SK-N-SH (cell line): Measurements from ENCODE around the gene NEU2. TPM values are rescaled to one million over a fixed set of nuclear protein-coding genes. Genes with fewer than 3 reads are reported as not detected.

Experiments
- CTCF ChIA-PET: fragments of 300-600, 350-600 bp; formaldehyde crosslinking; extraction: SDS; loops from one replicate; lab custom pipeline; 2021; lab: Yijun Ruan, JAX
- POLR2A ChIA-PET: fragments of 350-600 bp; sonication (Branson Sonifier 250); formaldehyde crosslinking; extraction: SDS; loops from one replicate; lab custom pipeline; 2020; ENCODE audit warnings: antibody characterized with exemption, inconsistent platforms; lab: Yijun Ruan, JAX
- DNase-seq: peaks from one replicate; pipeline ENCODE4 v3.0.0; 2012
- H2AFZ ChIP-seq: fragments of 200-600 bp; sonication (generic); 2 replicates; pipeline ENCODE4 v1.8.1; 2016; ENCODE audit warnings: antibody characterized with exemption, mild to moderate bottlenecking, low read depth
- H3F3A ChIP-seq: fragments of 200-600 bp; sonication (generic); replicated peaks from 2 replicates; pipeline ENCODE3; 2016; ENCODE audit warnings: antibody characterized with exemption, mild to moderate bottlenecking; ENCODE audit not compliant: insufficient read depth
- H3K27ac ChIP-seq, 2 experiments: fragments of 200-500 bp in 1 of 2; fragments of 200-600 bp in 1 of 2; sonication (Bioruptor generic) in 1 of 2; sonication (generic), shearing (Covaris generic) in 1 of 2; 2 replicates each; pipeline versions ENCODE4 v1.5.1 to v1.6.1; 2014 to 2016; ENCODE audit warnings: low read depth in 2 of 2, inconsistent platforms in 1 of 2, low read length in 1 of 2, mild to moderate bottlenecking in 1 of 2, mixed read lengths in 1 of 2
- H3K27me3 ChIP-seq: fragments of 200-600 bp; sonication (generic), shearing (Covaris generic); 2 replicates; pipeline ENCODE4 v1.6.1; 2016; ENCODE audit warnings: mixed run types; ENCODE audit not compliant: insufficient read depth
- H3K36me3 ChIP-seq, 2 experiments: fragments of 200-500 bp in 1 of 2; fragments of 200-600 bp in 1 of 2; sonication (Bioruptor generic) in 1 of 2; sonication (generic) in 1 of 2; replicated peaks in 1 of 2; 2 replicates each; pipeline versions ENCODE3 to v1.5.1; 2014 to 2016; ENCODE audit warnings: low read length in 1 of 2, mild to moderate bottlenecking in 1 of 2; ENCODE audit not compliant: insufficient read depth in 2 of 2, control insufficient read depth in 1 of 2
- H3K4me1 ChIP-seq, 2 experiments: fragments of 200-500 bp in 1 of 2; fragments of 200-600 bp in 1 of 2; sonication (Bioruptor generic) in 1 of 2; sonication (generic), shearing (Covaris generic) in 1 of 2; 2 replicates each; pipeline versions ENCODE4 v1.5.1 to v1.6.1; 2014 to 2016; ENCODE audit warnings: low read depth in 1 of 2, low read length in 1 of 2, mixed run types in 1 of 2; ENCODE audit not compliant: insufficient read depth in 2 of 2, control insufficient read depth in 1 of 2
- H3K4me2 ChIP-seq: fragments of 200-600 bp; sonication (generic), shearing (Covaris generic); 2 replicates; pipeline ENCODE4 v1.6.1; 2017; ENCODE audit warnings: mixed run types
- H3K4me3 ChIP-seq, 2 experiments: fragments of 200-500 bp in 1 of 2; fragments of 200-600 bp in 1 of 2; sonication (Bioruptor generic) in 1 of 2; sonication (generic), shearing (Covaris generic) in 1 of 2; 2 replicates each; pipeline versions ENCODE4 v1.5.1 to v1.8.1; 2014 to 2016; ENCODE audit warnings: low read depth in 2 of 2, inconsistent platforms in 1 of 2, low read length in 1 of 2, mild to moderate bottlenecking in 1 of 2, mixed read lengths in 1 of 2, moderate library complexity in 1 of 2
- H3K79me2 ChIP-seq: fragments of 200-600 bp; sonication (generic); 2 replicates; pipeline ENCODE4 v1.8.1; 2017; ENCODE audit warnings: mild to moderate bottlenecking; ENCODE audit not compliant: insufficient read depth
- H3K9ac ChIP-seq: fragments of 200-600 bp; sonication (generic); 2 replicates; pipeline ENCODE4 v1.6.1; 2017; ENCODE audit warnings: mixed run types
- H3K9me2 ChIP-seq: fragments of 200-600 bp; sonication (generic); 2 replicates; pipeline ENCODE4 v1.6.1; 2017; ENCODE audit warnings: mixed run types
- H3K9me3 ChIP-seq: fragments of 200-600 bp; sonication (generic); 2 replicates; pipeline ENCODE4 v1.6.1; 2017; ENCODE audit warnings: mixed run types, mild to moderate bottlenecking, moderate library complexity
- H4K20me1 ChIP-seq: fragments of 200-600 bp; sonication (generic); 2 replicates; pipeline ENCODE4 v1.6.1; 2017; ENCODE audit warnings: mild to moderate bottlenecking, mixed run types; ENCODE audit not compliant: insufficient read depth
- CHD2 ChIP-seq: fragments of 150-350 bp; IDR thresholded peaks from 2 replicates; pipeline ENCODE4 v1.6.1; 2018; ENCODE audit warnings: low read length; ENCODE audit not compliant: partially characterized antibody
- EZH2phosphoT487 ChIP-seq: fragments of 200-600 bp; sonication (generic); IDR thresholded peaks from 2 replicates; pipeline ENCODE4 v1.6.1; 2017; ENCODE audit warnings: low read depth, mixed run types, mild to moderate bottlenecking, antibody characterized with exemption, moderate library complexity, borderline replicate concordance
- FOSL2 ChIP-seq: IDR thresholded peaks from 2 replicates; pipeline ENCODE4 v1.4.0; 2012; ENCODE audit warnings: low read depth, mild to moderate bottlenecking, moderate library complexity, borderline replicate concordance
- FOXJ3 ChIP-seq: sonication (generic); formaldehyde crosslinking; IDR thresholded peaks from 2 replicates; pipeline ENCODE4 v1.5.1; 2020; ENCODE audit warnings: mild to moderate bottlenecking, missing genetic modification reagents
- FOXM1 ChIP-seq: IDR thresholded peaks from 2 replicates; pipeline ENCODE4 v1.4.0; 2012; ENCODE audit warnings: low read depth, mild to moderate bottlenecking
- GABPA ChIP-seq: IDR thresholded peaks from 2 replicates; pipeline ENCODE4 v1.4.0; 2012; ENCODE audit warnings: low read depth, mild to moderate bottlenecking
- GATA2 ChIP-seq: sonication (generic); formaldehyde crosslinking; IDR thresholded peaks from 2 replicates; pipeline ENCODE4 v1.5.0; 2020; ENCODE audit warnings: mild to moderate bottlenecking, missing genetic modification reagents
- JUND ChIP-seq: IDR thresholded peaks from 2 replicates; pipeline ENCODE4 v1.4.0; 2012
- MEF2A ChIP-seq: IDR thresholded peaks from 2 replicates; pipeline ENCODE4 v1.4.0; 2012; ENCODE audit warnings: low read depth, borderline replicate concordance
- MXI1 ChIP-seq: IDR thresholded peaks from 2 replicates; pipeline ENCODE4 v1.6.1; 2012; ENCODE audit warnings: mild to moderate bottlenecking, low read depth, low read length, improper control_type of control experiment
- NRF1 ChIP-seq: IDR thresholded peaks from 2 replicates; pipeline ENCODE4 v1.6.1; 2012; ENCODE audit warnings: low read depth, mild to moderate bottlenecking, low read length
- POLR2AphosphoS5 ChIP-seq: IDR thresholded peaks from 2 replicates; pipeline ENCODE4 v1.6.1; 2012; ENCODE audit warnings: low read depth, low read length
- RAD21 ChIP-seq: IDR thresholded peaks from 2 replicates; pipeline ENCODE4 v1.6.1; 2012; ENCODE audit warnings: mild to moderate bottlenecking, low read length
- RCOR1 ChIP-seq: fragments of 150-350 bp; IDR thresholded peaks from 2 replicates; pipeline ENCODE4 v1.6.1; 2017; ENCODE audit warnings: antibody characterized with exemption, low read length
- REST ChIP-seq: IDR thresholded peaks from 2 replicates; pipeline ENCODE4 v1.6.1; 2012; ENCODE audit warnings: mild to moderate bottlenecking, low read depth, low read length, moderate library complexity
- SIN3A ChIP-seq: IDR thresholded peaks from 2 replicates; pipeline ENCODE4 v1.6.1; 2012; ENCODE audit warnings: low read depth, mild to moderate bottlenecking, low read length, moderate library complexity, borderline replicate concordance
- SMC3 ChIP-seq: IDR thresholded peaks from 2 replicates; pipeline ENCODE4 v1.6.1; 2012; ENCODE audit warnings: low read depth, low read length, improper control_type of control experiment
- TCF12 ChIP-seq: IDR thresholded peaks from 2 replicates; pipeline ENCODE4 v1.4.0; 2012
- TEAD4 ChIP-seq: IDR thresholded peaks from 2 replicates; pipeline ENCODE4 v1.4.0; 2012; ENCODE audit warnings: mild to moderate bottlenecking, borderline replicate concordance; ENCODE audit not compliant: insufficient read depth
- WGBS: methylation state at CpG from one replicate; pipeline ENCODE4 v1.1.6; 2017; ENCODE audit warnings: low lambda C conversion rate; 5-methylcytosine and 5-hydroxymethylcytosine counted together
- polyA plus RNA-seq, 3 experiments: library from polyadenylated mRNA; depleted of rRNA; stranded (reverse); fragments of >200 nt; gene quantifications; 2 replicates each; pipeline ENCODE4 v1.2.3, GENCODE V29; 2012
- TF ChIP-seq, protein P1 (sequence below): IDR thresholded peaks from 2 replicates; pipeline ENCODE4 v1.4.0; 2012; ENCODE audit warnings: low read depth

Gene NEU2
- polyA plus RNA-seq, 1 of the 3 experiments (the other 2 are of a cell fraction): not detected

DNA sequence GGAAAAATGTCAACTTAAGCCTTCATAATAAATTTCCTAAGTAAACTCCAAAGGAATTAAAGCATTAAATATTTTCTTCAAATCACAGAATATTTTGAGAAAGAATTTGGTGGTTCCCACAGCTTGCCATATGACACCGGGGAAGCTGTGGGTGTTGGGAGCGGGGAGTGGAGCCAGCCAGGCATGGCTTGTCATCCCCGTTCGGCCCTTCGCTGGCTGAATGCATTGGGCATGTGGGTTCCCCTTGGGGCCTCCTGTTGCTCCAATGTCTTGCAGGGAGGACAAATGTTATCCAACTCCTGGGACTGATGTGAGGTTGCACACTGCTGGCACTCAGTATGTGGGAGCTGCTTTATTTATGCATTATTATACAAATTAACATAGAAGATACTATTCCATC is 38.0 kb upstream of the NEU2 start:
- no peaks in the 10 kb centered on the region for H3K36me3 ChIP-seq
- CTCF ChIA-PET: interaction anchor here (1.1 kb wide), 1 partner anchor 59 kb away, joined by 4 read pairs; no protein-coding TSS in a partner anchor
- H3F3A ChIP-seq: no peaks in the 10 kb centered on the region
- no peaks in the 10 kb centered on the region for H3K9me2 ChIP-seq
- POLR2A ChIA-PET: no interaction called here
- no peak overlapping the region for H3K4me2 ChIP-seq
- H3K4me3 ChIP-seq: no peak overlapping the region
- H2AFZ ChIP-seq: no peak overlapping the region
- no peaks in the 10 kb centered on the region for H4K20me1 ChIP-seq
- TF ChIP-seq RCOR1 (no peak), EZH2phosphoT487 (no peak), FOXJ3 (CRISPR knock-in tag) (no peak), GABPA (no peak), MXI1 (no peak), CHD2 (no peak), TCF12 (no peak), REST (no peak), JUND (no peak), SMC3 (no peak), SIN3A (no peak), NRF1 (no peak), TEAD4 (no peak), FOSL2 (no peak), GATA2 (CRISPR knock-in tag) (no peak), POLR2AphosphoS5 (no peak), MEF2A (no peak), RAD21 (no peak), FOXM1 (no peak)
- TF ChIP-seq, protein P1, sequence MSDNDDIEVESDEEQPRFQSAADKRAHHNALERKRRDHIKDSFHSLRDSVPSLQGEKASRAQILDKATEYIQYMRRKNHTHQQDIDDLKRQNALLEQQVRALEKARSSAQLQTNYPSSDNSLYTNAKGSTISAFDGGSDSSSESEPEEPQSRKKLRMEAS: no peak
- H3K4me1 ChIP-seq: no peaks in the 10 kb centered on the region
- WGBS: 83% methylated on average over 5 of the region's 5 CpGs
- H3K27me3 ChIP-seq: no peaks in the 10 kb centered on the region
- H3K9me3 ChIP-seq: no peaks in the 10 kb centered on the region
- DNase-seq: no peak
- no peak overlapping the region for H3K27ac ChIP-seq
- H3K79me2 ChIP-seq: no peaks in the 10 kb centered on the region
- H3K9ac ChIP-seq: no peak overlapping the region
